ENCODE results near the gene TRA2A.
A peak's percentile ranks its signal among the peaks of the same experiment; 100 is the strongest.
"Not testable (repeated sequence)": the region's sequence is repeated elsewhere in the genome, so short reads cannot be mapped to it uniquely, and the experiment has no call there.

The TRA2A gene

GRCh38 chr7:23491502-23491901 lies 40.3 kb downstream of the TRA2A start:
- no peak for DNase-seq

DNA sequence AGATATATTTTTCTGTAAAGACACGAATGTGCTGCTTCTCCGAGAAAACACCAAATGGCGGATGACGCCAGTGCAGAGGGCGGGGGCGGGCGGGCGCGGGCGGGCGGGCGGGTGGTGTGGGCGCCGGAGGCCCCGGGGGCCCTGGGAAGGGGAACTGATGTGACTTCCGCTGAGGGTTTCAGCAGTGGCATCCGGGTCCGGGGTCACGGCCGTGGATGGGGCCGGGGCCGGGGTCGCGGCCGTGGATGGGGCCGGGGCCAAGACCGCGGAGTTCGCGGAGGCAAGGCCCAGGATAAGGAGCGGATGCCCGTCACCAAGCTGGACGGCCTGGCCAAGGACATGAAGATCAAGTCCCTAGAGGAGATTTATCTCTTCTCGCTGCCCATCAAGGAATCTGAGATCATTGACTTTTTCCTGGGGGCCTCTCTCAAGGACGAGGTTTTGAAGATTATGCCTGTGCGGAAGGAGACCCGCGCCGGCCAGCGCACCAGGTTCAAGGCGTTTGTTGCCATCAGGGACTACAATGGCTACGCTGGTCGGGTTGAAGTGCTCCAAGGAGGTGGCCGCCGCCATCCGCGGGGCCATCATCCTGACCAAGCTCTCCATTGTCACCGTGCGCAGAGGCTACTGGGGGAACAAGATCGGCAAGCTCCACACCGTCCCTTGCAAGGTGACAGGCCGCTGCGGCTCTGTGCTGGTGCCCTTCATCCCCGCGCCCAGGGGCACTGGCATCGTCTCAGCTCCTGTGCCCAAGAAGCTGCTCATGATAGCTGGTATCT lies 41.2 kb downstream of the TRA2A start:
- no peak for DNase-seq

GRCh38 chr7:23488714-23489113 lies 43.1 kb downstream of the TRA2A start:
- DNase-seq, result not testable (repeated sequence)

DNA sequence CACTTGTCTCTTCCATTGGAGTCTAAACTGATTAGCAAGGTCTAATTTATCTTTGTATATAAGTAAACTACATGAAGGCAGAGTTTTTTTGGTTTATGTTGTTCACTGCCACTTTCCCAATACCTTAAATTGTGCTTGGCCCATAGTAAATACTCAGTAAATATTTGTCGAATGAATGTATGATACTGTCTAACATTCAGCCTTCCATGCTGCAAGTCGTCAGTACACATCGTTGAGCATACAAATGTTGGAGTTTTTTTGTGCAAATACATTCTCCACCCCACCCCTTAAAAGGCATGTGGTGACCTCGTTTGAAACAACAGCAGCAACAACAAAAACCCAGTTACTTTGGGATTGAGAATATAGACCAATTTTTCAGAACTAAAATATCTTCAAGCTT lies 44.1 kb downstream of the TRA2A start:
- DNase-seq, result no peak

DNA sequence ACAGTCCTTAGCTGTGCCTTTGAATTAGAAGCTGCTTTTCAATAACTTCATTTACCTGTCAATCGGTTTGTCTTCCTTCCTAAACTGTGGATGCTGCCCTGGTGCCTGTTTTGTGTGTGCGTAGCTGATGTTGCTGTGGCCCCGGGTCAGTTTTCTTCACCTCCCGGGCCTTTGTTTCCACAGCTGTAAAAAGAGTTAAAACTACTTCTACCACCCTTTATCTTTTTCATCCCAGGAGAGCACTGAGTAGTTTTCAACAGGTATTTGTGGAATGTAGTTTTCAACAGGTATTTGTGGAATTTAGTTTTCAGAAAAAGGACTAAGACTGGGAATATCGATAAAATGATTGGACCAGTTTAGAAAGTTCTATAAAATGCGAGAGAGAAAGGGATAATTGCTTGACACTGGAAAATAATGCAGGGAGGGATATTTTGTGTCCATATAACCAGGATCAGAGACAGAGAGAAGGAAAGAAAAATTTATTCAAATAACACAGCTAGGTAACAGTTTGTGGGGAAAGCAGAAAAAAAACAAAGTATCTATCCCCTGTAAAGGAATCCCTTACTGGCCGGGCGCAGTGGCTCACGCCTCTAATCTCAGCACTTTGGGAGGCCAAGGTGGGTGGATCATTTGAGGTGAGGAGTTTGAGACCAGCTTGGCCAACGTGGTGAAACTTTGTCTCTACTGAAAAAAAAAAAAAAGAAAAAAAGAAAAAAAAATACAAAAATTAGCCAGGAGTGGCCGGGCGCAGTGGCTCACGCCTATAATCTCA lies 45.6 kb downstream of the TRA2A start:
- no peak for DNase-seq

DNA sequence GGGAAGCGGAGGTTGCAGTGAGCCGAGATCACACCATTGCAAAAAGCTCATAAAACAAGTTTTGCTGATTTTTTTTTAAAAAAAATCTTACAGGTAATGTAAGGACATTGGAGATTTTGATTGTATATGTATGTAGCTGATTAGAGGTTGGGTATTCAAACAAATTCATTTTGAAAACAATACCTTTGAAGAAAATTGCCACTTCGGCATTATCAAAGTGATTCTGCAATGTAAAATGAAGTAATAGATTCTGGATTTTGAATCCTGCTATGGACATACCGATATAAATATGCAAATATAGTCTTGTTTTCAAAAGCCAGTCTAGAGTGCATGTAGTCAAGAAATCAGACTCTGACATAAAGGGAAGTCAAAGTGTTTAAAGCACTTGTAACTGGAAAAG lies 49.1 kb downstream of the TRA2A start:
- DNase-seq, result no peak

DNA sequence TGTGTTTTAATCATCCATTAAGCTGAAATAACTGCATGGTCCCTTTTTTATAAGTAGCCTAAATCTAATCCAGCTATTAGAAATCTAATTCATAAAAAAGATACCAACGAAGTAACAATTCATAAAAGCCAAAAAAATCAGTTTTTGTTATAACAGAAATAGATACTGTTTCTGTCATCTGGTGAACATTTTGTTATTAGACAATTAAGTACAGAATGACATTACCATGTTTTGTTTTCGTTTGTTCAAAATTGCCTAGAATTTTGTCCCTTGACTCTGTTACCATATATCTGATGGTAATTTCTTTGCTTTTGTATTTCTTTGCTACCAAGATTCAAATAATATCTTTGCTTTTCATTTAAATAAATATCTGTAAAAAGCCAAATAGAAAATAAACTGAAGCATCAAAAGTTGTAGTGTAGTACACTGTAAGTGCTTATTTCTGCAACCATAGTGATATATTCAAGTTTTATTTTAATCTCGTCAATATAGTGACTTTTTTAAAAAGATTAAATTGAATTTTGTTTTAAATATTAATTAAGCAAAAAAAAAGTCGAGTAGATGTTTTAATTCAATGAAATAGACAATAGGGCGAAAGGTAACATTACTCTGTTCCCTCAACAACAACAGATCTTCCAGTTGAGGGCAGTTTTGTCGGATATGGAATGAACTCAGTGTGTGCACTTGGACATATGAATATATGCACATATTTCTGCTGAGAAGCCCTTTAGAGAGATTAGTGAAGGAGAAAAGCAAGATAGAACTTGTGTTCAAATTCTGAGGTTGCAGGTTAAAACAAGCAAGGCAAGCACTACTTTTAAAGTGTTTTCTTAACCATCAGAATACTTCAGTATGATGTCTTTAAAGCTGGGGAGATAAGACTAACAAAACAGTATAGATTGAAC lies 53.6 kb downstream of the TRA2A start:
- DNase-seq, result no peak

DNA sequence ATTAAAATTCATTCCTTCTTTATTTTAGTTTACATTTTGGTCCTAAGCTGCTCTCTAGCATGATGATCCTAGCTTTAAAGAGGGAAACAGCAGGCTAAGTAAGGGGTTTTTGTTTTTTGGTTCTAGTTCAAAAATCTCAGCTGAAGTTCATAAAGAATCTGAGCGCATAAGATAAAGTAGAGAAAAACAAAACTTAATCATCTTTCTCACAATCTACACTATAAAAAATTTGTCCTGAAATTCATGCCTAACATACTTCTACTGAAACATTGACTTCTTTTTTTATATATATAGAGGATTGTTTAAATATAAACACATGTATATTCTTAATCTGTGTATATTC lies 54.7 kb downstream of the TRA2A start:
- no peak for DNase-seq

DNA sequence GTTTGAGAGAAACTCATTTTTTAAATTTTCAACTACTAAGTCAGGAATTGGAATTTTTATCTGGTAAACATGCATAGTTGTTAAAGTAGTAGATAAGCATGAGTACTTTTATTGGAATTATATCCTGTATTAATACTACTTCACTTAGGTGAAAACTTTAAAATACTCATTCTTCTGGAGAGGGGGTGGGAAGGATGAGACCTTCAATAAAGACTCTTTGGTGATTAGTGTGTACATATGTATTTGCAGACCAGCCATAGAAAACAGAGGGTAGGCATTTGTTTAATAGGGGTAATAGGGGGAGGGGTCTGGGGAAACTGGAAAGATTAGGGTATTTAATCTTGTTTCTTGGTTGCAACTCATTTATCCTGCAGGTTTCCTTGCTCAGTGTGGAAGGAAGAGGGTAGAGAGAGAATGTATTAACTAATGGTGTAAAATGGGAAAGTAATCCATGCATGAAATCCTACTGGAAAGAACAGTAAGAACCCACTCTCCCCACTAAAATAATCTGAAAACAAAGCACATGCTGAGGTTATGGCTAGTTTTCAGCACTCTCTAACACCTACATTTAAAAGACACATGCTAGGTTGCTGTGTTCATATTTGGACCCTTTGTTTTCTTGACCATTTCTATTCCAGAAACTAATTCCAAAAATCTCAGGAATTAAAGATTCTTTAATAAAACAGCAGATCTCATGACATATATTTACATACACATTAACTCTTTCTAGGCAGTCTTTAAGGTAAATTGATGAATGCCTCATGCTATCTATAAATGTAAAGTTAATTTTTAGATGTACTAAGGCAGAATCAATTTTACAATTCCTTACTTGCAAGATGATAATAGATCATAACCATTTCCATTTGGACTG lies 55.3 kb downstream of the TRA2A start:
- no peak for DNase-seq

- no peak for DNase-seq
Observed at GRCh38 chr7:23475576-23475839, 56.3 kb downstream of the TRA2A start.

GRCh38 chr7:23474829-23475575 lies 56.8 kb downstream of the TRA2A start:
- DNase-seq, result no peak

DNA sequence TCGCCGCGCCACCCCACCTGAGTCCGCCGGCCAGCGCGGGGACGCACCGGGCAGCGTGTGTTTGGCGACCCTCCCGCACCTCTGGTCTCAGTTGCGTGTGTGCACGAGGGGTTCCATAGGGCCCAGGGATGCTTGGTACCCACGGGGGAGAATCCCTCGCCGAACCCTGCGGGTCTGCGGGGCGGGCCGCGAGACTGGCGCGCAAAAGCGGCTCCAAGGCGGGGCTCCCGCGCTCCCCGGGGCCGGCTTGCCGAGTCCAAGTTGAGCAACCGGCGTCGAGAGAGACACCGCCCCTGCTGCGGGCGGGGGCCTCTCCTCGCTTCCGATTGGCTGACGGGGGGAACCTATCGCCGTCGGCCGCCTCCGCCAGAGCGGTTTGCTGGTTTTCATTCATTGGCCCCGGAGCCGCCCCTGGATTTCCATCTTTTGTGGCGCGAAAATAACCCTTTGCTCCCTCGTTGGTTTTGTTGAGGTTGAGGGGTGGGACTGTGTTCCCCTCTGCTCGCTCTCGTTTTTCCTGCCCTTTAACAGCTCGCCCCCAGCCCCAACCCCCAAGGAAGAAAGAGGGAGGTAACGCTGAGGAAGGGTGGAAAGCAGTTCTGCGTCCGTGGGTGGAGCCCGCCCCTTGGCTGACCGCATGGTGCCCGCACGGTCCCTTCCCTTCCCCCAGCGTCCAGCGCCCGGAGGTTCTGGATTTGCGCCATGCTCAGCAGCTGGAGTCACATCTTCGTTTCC lies 57.5 kb downstream of the TRA2A start:
- DNase-seq, result peak; percentile 86

DNA sequence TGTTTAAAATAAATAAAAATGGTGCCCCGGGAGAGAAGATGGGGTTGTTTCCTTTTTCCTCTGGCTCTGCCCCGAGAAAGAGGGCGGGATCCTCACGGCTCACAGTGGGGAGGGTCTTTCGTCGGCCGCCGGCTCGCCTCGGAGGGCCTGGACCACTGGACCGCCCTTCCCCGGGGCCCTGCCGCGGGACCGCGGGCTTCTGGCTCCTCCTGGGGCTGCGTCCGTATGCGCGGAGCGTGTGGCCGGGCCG lies 58.0 kb downstream of the TRA2A start:
- DNase-seq, result no peak

DNA sequence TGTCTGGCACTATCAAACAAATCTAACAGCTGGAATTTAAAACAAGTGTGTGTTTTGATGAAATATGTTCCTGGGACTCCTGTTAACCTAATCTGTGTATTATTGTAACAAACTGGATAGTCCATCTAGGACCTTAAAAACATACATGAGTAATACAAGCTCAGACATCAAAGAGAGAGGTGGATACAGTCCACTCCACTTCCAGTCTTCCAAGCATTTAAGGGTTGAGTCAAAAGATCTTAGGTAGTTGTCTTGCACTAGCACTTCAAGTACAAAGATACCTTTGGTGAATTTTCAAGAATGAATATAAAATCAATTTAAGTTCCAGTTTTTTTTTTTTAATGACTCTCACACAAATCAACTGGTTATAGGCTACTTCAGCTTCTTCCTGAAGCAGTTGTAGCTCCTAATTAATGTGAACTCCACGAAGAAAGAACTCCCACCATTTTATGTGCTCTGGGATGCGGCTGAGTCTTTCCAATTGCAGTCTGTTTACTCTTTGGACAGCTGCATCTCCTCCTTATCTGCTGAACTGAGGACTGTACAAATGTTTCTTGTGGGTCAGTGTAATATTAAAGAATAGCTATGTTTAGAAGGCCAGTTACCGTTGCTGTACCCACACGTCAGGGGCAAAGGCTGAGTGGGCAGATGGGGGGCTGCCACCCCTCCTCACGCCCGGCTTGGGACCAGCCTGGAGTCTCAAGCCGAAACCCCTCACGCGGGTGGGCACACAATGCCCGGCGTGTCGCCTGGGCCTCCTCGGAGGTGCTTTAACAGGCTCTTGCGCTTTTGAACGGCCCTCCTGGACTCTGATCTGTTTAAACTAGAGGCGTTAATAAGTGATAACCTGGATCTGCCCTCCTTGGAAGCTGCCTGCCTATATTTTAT lies 58.6 kb downstream of the TRA2A start:
- DNase-seq, result no peak

DNA sequence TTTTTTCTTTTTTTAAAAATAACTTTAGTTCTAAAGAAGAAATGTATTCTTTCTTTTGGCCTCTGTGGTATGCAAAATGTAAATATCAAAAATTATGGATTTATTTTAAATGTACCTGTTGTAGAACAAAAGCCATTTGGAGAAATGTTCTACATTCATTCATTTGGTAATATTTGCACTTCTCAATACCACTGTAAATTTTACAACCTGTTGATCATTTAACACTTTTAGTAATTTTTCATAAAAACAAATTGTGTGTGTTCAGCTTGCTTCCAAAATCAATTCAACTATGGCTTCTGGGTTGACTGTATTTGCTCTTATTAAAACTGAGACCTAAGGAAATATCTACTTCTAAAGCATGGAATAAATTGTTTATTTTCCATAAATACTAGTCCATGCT lies 59.2 kb downstream of the TRA2A start:
- DNase-seq, result no peak

GRCh38 chr7:23472046-23472445 lies 59.7 kb downstream of the TRA2A start:
- no peak for DNase-seq

DNA sequence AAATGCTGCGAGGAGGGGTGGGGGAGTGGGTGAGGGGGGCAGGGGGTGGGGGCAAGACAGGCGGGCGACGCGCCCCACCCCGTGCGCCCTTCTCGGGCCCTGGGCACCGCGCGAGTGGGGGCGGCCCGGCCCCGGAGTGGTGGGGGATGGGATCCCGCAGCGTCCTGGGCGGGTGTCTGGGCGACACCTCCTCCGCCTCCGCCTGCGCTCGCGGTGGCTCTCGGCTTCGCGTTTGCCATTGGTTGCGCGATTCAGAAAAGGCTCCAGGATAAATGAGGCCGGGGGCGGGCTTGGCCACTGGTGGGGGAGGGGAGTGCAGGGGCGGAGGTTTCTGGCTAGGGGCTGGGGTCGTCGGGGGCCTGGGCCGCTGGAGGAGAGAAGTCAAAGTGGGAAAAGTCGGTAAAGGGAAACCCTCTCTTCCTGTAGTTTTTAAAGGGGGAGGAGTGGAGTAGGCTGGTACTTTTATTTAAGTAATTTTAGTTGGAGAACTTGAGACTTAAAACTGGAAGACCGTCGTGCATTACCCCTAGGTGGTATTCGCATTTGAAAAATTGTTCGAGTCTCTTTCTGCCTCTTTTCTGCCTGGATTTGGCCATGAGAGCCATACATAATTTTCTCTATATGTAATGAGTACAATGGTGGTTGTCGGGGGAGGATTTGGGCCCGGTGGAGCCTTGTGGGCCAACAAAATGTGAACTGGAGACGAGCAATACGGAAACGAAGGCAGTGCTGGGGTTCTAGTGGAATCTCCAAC lies 60.5 kb downstream of the TRA2A start:
- no peak for DNase-seq

DNA sequence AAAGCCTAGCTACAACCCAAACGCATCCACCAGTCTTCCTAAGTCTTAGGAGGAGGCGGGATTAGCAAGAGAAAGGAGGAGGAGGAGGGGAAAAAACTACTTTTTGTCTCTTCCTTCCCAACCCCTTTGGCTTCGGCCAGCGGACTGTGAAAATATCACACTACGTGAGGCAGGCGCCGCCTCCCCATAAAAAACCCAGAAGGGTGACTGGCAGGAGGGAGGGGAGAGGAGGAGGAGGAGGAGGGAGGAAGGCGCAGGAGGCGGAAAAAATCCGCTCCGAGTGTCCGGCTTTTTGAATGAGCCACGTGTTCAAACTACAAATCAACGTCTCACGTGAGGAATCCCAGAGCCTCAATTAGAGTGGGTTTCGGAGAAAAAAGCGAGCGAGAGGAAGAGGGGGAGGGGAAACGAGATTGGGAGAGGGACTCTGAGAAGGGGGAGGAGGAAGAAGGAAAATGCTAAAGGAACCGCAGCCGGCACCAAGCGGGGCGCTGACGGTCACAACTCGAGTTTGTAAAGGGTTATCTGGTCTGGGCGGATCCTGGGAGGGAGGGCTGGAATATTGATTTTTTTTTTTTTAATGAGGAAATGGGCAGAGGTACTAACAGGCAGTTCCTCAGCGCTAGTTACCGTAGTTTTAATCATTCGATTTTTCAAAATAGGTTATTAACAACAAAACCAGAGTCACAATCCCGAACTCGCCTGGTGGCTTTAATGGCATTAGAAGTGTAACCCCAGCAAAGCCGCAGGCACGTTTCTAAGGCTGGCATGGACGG lies 61.3 kb downstream of the TRA2A start, which contains the start of gene IGF2BP3:
TSS of gene IGF2BP3 (minus strand) at position 162 of the 776 bp plus-strand sequence. CDS start 381 bp downstream, outside the sequence.
- DNase-seq, result no peak

GRCh38 chr7:23469961-23470250 lies 61.9 kb downstream of the TRA2A start:
- no peak for DNase-seq
